KG1 (cell line): ENCODE measurements around the gene PACS2.
A peak's percentile ranks its signal among the peaks of the same experiment; 100 is the strongest.
"Not testable (repeated sequence)": the region's sequence is repeated elsewhere in the genome, so short reads cannot be mapped to it uniquely, and the experiment has no call there.

Experiments
- DNase-seq: peaks from one replicate; lab custom pipeline; 2025; lab: John Stamatoyannopoulos, UW

The PACS2 gene

GRCh38 chr14:105288936-105289335 lies 25.6 kb upstream of the PACS2 start:
- DNase-seq = not testable (repeated sequence)

DNA sequence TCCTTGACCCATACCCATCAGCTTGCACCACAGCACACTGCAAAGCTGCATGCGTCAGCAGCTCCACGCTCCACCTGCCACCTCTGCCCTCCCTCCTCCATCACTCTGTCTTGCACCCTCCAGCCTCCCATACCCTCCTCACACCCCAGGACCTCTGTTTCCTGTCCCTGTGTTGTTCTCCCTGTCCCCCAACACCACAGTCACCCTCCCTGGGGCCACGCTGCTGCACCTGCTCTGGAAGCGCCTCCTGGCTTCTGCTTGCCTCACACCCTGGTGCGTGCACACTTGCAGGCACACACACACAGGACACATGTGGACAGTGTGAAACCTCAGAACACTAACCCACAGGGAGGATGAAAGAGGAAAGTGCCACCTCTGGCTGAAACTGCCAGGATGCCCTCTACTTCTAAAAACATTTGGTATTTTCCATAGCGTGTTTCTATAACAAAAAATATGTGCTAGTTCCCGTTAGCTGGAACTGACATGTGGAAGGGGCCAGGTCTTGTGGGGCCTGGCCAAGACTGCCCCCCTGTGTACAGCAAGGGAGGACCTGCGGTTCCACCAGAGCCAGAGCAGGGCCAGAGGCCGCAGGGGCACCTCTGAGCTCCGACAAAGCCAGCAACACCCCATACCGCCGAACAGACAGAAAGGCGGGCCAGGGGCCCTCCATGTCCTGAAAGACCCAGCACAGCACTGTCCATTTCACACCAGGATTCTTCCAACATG lies 23.8 kb upstream of the PACS2 start:
- no peak for DNase-seq

- DNase-seq = peak; percentile 69
These were observed 21.5 kb upstream of the PACS2 start for GRCh38 chr14:105292826-105293711.

- DNase-seq = no peak
These were observed 20.4 kb upstream of the PACS2 start for GRCh38 chr14:105294142-105294597.

- not testable (repeated sequence) for DNase-seq
These were observed 17.2 kb upstream of the PACS2 start for GRCh38 chr14:105297311-105297710.

DNA sequence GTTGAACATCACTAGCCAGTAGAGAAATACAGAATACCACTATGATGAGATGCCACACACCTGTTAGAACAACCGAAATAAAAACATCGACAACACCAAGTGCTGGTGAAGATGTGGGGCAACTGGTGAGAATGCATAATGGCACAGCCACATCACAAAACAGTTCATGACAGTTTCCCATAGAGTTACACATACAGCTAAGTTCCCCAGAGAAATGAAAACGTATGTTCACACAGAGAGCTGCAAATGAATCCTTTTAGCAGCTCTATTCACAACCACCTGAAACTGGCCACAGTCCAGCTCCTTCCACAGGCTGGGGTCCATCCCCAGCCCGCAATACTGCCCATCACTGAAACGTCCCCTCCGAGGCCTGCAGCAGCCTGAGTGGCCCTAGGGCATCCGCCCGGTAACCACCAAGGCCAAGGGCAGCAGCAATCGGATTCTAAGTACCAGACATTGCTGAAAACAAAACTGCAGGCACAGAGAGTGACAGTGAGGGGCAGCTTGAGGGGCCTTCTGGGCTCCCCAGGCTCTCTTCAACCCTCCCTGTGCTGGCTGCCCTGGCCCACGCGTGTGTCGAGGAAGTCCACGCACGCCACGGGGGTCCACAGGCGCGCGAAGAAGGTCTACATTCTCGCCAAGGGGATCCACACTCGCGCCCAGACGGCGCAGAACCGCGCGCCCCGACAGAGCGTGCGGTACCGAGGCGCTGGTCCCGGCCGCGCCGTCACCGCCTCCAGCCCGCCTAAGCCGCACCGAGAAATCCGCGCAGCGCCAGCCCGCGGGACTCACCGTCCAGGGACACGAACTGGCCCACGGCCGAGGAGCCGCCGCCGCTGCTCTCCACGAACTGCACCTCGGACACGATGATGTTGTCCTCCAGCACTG lies 14.7 kb upstream of the PACS2 start:
- DNase-seq = no peak

DNA sequence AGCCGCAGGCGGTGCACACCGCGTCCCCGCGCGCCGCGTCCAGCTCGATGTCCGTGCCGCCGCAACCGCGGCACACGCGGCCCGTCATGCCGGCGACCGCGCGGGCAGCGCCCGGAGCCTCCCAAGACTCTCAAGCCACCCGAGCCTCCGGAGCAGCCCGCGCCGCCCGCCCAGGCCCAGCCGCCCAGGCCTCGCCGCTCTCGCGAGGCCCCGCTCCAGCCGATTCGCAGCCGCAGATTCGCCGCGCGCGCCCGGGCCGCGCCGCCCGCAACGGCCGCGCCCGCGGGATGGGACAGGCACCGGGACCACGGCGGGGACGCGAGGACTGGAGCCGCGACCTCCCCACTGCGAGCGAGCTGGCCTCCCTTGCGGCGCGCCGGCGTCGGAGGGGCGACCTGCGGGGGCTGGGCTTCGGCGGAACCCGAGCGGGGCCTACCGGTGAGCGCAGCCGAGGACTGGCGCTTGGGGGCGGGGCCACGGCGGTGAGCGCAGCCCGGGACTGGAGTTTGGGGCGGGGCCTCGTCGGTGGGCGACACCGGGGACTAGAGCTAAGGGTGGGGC lies 13.9 kb upstream of the PACS2 start, which contains the start of gene BRF1:
Gene BRF1, minus strand, starts transcription at position 460 of the 561 bp plus-strand sequence. Its CDS starts 372 bp downstream, at position 88.
- peak; percentile 88 for DNase-seq

- peak; percentile 90 for DNase-seq
These were observed 13.2 kb upstream of the PACS2 start for GRCh38 chr14:105301103-105301914.

- DNase-seq = not testable (repeated sequence)
These were observed 12.7 kb upstream of the PACS2 start for GRCh38 chr14:105301915-105302249.

DNA sequence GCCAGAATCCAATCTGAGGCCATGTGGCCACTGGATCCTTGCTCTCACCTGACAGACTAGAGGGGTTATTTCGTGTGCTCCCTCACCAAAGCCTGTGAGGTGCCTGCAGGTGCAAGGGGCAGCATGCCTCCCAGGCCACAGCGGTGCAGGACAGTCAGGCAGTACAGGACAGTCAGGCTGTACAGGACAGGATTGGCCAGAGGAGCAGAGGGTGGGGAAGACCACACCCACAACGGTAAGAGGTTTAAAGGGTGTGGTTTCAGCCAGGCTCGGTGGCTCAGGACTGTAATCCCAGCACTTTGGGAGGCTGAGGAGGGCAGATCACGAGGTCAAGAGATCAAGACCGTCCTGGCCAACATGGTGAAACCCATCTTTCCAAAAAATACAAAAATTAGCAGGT lies 10.6 kb upstream of the PACS2 start:
- no peak for DNase-seq

DNA sequence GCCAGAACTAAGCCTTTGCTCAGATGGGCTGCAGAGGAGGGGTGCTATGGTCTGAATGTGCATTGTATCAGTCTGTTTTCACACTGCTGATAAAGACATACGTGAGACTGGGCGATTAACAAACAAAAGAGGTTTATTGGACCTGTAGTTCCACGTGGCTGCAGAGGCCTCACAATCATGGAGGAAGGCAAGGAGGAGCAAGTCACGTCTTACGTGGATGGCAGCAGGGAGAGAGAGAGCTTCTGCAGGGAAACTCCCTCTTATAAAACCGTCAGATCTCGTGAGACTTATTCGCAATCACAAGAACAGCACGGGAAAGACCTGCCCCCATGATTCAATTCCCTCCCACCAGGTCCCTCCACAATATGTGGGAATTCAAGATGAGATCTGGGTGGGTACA lies 10.0 kb upstream of the PACS2 start:
- DNase-seq = no peak

GRCh38 chr14:105305345-105305744 lies 9.2 kb upstream of the PACS2 start:
- peak; percentile 29 for DNase-seq

DNA sequence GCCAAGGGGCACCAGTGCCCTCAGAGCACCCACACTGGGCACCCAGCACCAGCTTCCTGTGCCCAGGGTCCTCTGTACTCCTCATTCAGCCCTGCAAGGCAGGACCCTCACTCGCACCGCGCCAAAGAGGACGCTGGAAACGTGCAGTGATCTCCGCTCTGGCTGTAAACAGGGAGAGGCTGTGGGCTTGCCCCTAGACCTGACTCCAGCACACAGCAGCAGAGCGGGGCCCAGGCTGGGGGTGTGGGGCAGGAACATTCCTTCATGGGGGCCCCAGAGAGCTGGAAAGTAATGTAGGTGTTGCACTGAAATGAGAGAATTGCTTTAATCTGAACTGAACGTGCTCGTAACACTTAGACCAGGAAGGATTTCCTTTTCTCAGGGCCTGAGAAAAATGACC lies 8.8 kb upstream of the PACS2 start:
- DNase-seq = no peak

DNA sequence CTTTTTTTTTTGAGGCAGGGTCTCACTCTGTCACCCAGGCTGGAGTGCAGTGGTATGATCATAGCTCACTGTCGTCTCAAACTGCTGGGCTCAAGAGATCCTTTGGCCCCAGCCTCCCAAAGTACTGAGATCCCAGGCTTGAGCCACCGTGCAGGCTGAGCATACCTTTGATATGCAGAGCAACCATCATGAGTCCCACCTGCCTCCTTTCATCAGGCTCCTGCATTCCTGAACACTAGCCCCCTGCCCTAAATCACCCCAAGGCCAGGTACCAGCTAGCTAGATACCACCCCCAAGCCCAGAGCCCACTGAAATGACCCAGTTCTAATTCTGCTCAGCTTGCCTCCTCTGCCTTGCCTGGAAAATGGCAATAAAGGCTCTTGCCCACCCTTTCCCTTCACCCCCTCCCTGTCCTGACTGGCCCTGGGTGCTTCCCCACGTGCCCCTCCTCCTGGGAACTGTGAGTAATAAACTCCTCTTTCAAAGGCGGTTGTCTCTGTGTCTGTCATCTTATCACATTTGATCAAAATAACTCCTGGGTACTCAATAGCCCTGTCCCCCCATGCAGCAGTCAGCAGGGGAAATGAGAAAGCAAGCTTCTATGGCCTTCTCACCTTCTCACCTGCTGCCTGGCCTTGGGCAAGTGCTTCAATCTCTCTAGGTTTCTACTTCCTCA lies 7.4 kb upstream of the PACS2 start:
- DNase-seq = no peak

- DNase-seq = no peak
These were observed 5.2 kb upstream of the PACS2 start for GRCh38 chr14:105309371-105309770.

- no peak for DNase-seq
These were observed 2.7 kb upstream of the PACS2 start for GRCh38 chr14:105311838-105312237.

DNA sequence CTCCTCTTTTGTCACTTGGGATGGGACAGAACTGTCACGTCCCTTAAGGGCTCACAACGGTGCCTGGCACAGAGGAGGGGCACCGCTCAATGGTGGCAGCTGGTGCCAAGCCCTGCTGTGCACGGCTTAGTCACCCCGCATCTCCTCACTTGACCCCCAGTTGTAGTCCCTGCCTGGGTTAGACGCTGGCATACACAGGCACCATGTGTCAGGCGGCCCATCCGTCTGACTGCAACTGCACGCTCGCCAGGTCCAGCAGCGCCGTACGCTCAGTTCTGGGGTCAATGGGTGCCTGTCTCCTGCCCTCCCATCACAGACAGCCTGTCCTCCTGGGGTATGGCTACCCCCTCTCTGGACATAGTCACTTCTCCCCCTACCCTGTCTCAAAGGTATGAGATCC lies 1.6 kb upstream of the PACS2 start:
- DNase-seq = no peak

GRCh38 chr14:105313381-105314286 lies 914 bp upstream of the PACS2 start:
- DNase-seq = peak; percentile 37

DNA sequence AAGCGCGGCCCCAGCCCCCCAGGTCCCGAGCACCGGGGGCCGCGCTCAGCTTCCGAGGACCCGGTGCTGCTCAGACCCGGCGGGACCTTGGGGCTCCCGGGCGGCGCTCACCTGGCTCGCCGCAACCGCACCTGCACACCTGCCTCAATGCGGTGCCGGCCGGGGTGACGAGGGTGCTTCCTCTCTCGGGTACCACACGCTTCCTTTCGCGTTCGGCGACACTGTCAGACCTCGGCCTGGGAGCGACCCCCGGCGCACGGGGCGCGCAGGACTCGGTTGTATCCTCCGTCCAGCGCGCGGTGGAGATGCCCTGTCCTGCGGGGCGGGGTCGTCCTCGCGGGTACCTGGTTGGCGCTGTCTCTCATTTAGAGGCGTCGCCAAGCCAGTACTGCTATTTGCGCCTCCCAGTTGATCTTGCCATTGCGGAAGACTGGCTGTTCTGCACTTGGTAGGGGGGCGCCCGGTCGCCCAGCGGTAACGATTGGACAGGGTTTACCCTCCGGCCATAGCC lies 718 bp downstream of the PACS2 start:
- no peak for DNase-seq
